GM12801 (cell line): Measurements from ENCODE around the gene FAM25G.

ENCODE experiments used
- TF ChIP-seq, protein P1 (sequence below): IDR thresholded peaks from one replicate; pipeline ENCODE4 v1.5.1; 2011; ENCODE audit warnings: control low read depth; ENCODE audit not compliant: insufficient read length; ENCODE audit errors: extremely low read depth

Gene FAM25G

DNA sequence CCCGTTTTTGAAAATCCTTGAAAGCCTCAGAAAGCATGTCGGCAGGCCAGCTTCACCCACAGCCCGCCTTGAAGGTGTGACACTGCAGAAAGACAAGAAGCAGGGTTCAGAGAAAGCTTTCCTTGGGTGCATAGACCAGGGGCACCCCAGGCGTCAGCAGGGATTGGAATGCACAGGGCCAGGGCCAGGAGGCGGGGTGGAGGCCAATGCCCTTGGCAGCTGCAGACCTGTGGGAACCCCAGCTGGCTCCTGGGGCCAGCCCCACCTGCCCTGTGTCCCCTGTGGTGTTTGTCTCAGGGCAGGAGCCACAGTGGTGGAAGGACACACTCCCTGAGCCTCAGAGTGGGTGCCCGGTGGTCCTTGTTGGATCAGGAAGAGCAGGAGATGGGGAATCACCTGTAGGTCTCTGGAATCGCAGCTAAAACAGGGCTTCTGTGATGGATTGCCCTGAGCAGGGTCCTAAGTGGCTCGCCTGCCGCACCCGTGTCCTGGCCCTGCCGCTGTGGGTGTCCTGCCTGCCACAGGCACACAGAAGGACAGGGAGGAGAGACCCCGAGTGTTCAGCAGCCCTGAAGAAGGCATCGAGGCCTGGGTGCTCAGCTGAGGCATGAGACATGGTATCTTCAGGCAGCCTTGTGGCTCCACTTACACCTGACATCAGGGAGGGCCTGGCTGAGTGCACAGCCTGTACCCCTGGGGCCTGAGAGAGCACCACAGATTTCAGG, 40.1 kb downstream of the FAM25G start:
- TF ChIP-seq, protein P1, sequence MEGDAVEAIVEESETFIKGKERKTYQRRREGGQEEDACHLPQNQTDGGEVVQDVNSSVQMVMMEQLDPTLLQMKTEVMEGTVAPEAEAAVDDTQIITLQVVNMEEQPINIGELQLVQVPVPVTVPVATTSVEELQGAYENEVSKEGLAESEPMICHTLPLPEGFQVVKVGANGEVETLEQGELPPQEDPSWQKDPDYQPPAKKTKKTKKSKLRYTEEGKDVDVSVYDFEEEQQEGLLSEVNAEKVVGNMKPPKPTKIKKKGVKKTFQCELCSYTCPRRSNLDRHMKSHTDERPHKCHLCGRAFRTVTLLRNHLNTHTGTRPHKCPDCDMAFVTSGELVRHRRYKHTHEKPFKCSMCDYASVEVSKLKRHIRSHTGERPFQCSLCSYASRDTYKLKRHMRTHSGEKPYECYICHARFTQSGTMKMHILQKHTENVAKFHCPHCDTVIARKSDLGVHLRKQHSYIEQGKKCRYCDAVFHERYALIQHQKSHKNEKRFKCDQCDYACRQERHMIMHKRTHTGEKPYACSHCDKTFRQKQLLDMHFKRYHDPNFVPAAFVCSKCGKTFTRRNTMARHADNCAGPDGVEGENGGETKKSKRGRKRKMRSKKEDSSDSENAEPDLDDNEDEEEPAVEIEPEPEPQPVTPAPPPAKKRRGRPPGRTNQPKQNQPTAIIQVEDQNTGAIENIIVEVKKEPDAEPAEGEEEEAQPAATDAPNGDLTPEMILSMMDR = no peak

DNA sequence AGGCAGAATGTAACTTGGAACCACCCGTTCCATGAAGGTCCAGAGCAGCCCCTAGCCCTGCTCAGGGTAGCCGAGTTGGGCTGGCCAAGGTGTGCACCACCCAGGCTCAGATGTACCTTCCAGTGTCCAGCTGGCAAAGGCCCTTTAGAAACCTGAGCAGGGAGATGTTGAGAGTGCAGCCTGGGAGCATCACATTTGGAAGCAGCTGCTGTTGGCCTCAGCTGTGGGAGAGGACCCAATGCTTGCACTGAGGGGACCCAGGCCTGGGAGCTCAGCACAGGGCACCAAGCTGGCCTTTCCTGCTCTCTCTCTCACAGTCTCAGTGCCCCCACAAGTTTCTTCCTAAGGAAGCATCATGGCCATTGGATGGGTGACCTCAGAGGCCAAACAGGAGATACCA, 41.1 kb downstream of the FAM25G start:
- TF ChIP-seq, protein P1 = no peak

DNA sequence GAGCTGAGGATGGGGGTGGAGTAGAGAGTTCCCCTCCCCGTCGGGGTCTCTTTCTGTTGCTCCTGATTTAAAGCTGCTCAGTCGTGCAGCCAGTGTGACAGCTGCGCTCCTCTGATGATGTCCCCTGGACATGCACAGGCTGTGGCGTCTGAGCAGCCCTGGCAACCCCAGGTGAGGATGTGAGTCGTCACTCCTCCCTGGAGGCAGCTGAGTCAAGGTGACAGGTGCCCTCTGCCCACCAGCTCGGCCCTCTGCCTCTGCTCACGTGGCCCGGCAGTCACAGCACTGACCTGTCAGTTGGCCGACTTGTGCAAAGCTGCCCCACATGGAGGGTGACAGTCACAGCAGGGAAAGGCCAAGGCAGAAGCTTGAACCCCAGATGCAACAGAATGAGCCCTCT, 41.5 kb downstream of the FAM25G start:
- TF ChIP-seq, protein P1 = no peak

DNA sequence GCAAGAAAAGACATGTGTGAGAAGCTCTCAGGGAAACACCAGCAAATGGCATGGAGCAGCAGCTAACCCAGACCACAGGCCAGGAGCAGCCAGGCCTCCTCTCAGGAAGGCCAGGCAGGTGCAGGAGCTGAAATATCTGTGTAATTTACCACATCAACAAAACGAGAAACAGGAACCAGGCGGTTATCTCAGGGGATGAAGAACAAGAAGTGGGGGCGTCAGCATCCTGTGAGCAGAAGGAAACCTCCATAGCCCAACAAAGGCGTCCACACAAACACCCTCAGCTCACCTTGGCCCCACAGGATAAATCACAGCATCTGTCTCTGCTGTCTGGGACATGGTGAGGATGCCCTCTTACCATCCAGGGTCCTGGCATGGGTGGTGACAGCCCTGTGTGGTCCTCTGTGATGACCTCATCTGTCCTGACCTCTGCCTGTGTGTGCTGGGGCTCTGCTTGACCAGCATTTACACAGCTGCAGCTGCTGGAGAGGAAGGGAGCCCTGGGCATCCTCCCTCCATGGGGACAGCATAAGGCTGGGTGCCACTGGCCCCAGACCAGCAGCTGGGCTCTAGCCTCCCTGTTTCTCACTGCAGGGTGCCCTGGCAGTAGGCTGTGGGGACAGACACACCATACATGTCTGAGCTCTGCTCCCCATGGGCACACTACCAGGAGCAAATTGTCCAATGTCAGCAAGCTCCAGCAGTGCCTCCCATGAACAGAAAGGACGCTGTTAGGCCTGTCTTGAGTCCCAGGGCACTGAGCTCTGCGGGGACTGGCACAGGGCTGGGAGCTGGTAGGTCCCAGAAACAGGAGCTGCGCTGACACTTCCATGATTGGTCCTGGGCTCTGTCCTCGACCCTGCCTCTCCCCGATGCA, 42.2 kb downstream of the FAM25G start:
- TF ChIP-seq, protein P1 = no peak

DNA sequence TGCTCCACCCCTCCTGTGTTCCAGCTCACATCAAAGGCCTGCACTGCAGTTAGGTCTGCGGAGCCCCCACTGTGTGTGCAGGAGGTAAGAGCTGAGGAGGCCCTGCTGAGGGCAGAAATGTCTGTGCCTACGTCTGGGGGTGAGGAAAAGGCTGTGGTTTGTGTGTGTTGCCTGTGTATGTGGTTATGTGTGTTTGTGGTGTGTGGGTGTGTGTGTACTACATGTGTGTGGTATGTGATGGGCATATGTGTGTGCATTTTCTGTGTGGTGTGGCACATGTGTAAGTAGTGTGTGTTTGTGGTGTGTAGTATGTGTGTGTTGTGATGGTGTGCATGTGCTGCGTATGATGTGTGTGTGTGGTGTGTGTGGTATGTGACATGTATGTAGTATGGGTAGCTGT, 43.8 kb downstream of the FAM25G start:
- TF ChIP-seq, protein P1 = no peak

DNA sequence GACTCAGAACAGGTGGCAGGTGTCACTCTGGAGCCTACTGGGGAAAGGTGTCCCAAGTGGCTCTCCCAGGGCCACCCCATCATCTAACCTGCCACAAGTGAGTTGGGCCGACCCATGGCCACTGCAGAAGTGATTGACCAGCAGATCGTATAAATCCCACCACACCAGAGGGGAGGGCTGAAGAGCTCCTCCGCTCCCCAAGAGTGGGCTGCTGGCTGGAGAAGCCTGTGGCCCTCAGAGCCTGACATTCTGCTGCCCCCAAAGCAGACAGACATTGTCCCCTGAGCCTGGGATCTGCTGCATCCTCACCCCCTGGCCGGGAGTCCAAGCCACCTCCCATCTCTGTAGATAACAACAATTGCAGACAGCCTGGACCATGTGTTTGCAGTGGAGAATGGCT, 44.3 kb downstream of the FAM25G start:
- TF ChIP-seq, protein P1 = no peak

DNA sequence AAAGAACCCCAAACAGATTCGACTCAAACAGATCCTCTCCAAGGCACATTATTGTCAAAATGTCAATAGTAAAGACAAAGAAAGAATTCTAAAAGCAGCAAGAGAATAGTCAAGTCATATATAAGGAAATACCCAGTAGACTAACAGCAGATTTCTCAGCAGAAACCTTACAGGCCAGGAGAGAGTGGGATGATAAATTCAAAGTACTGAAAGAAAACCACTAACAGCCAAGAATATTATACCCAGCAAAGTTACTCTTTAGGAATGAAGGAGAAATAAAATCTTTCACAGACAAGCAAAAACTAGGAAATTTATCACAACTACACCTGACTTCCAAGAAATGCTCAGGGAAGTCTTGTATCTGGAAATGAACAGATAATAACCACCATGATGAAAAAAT, 45.8 kb downstream of the FAM25G start:
- TF ChIP-seq, protein P1 = no peak
